Liver (tissue), 9 donors: ENCODE results near the gene TDRD9. TPM values are rescaled to one million over a fixed set of nuclear protein-coding genes. Genes with fewer than 3 reads are reported as not detected.

Source experiments
- DNase-seq: peaks from one replicate; pipeline ENCODE4 v3.0.0-alpha.2; 2017; ENCODE audit warnings: low spot score
- H3K27ac ChIP-seq, 2 donors: one replicate each; pipeline ENCODE4 v1.7.0; 2013; ENCODE audit warnings: inconsistent platforms in 2 of 2, low read length in 2 of 2, control low read depth in 1 of 2, low read depth in 1 of 2, mild to moderate bottlenecking in 1 of 2
- H3K27me3 ChIP-seq, 4 donors: one replicate each; pipeline versions ENCODE4 v1.6.1 to v1.7.0; 2013; ENCODE audit warnings: low read length in 3 of 4, inconsistent platforms in 1 of 4, mild to moderate bottlenecking in 1 of 4, moderate library complexity in 1 of 4; ENCODE audit not compliant: control insufficient read depth in 4 of 4, insufficient read depth in 4 of 4
- H3K36me3 ChIP-seq, 4 donors: one replicate each; pipeline versions ENCODE4 v1.6.1 to v1.7.0; 2013; ENCODE audit warnings: low read length in 3 of 4, mild to moderate bottlenecking in 3 of 4, low read depth in 1 of 4, moderate library complexity in 1 of 4; ENCODE audit not compliant: control insufficient read depth in 4 of 4, insufficient read depth in 3 of 4
- H3K4me1 ChIP-seq, 4 donors: one replicate each; pipeline versions ENCODE4 v1.6.1 to v1.7.0; 2013; ENCODE audit warnings: low read length in 3 of 4, mild to moderate bottlenecking in 3 of 4, moderate library complexity in 1 of 4; ENCODE audit not compliant: control insufficient read depth in 4 of 4, insufficient read depth in 4 of 4
- H3K4me3 ChIP-seq, 3 donors: one replicate each; pipeline versions ENCODE4 v1.6.1 to v1.7.0; 2013; ENCODE audit warnings: low read length in 3 of 3, control low read depth in 1 of 3, low read depth in 1 of 3, mild to moderate bottlenecking in 1 of 3
- H3K9ac ChIP-seq, 2 donors: one replicate each; pipeline ENCODE4 v1.7.0; 2013; ENCODE audit warnings: low read length in 2 of 2, mild to moderate bottlenecking in 2 of 2, moderate library complexity in 2 of 2, control low read depth in 1 of 2, low read depth in 1 of 2
- H3K9me3 ChIP-seq, 4 donors: one replicate each; pipeline versions ENCODE4 v1.6.1 to v1.7.0; 2013; ENCODE audit warnings: low read length in 3 of 4; ENCODE audit not compliant: control insufficient read depth in 4 of 4
- FOXA1 ChIP-seq: IDR thresholded peaks from 2 replicates; pipeline ENCODE4 v1.6.1; 2016; ENCODE audit warnings: antibody characterized with exemption
- FOXA2 ChIP-seq: IDR thresholded peaks from 2 replicates; pipeline ENCODE4 v1.6.1; 2016; ENCODE audit warnings: antibody characterized with exemption
- GABPA ChIP-seq, 2 donors: IDR thresholded peaks in 1 of 2; conservative IDR thresholded peaks in 1 of 2; 2 replicates each; pipeline ENCODE4 v1.6.1; 2016; ENCODE audit warnings: antibody characterized with exemption in 2 of 2, mild to moderate bottlenecking in 1 of 2, moderate library complexity in 1 of 2
- HNF4G ChIP-seq: IDR thresholded peaks from 2 replicates; pipeline ENCODE4 v1.6.1; 2016; ENCODE audit warnings: antibody characterized with exemption
- NR2F2 ChIP-seq: IDR thresholded peaks from 2 replicates; pipeline ENCODE4 v1.6.1; 2016; ENCODE audit warnings: antibody characterized with exemption
- RAD21 ChIP-seq, 2 donors: IDR thresholded peaks; 2 replicates each; pipeline ENCODE4 v1.6.1; 2016; ENCODE audit warnings: antibody characterized with exemption in 2 of 2, mild to moderate bottlenecking in 2 of 2
- RXRA ChIP-seq, 2 donors: IDR thresholded peaks; 2 replicates each; pipeline ENCODE4 v1.6.1; 2017 to 2018; ENCODE audit warnings: antibody characterized with exemption in 2 of 2, mild to moderate bottlenecking in 1 of 2
- SP1 ChIP-seq: IDR thresholded peaks from 2 replicates; pipeline ENCODE4 v1.6.1; 2018; ENCODE audit warnings: antibody characterized with exemption, mild to moderate bottlenecking
- TAF1 ChIP-seq: conservative IDR thresholded peaks from 2 replicates; pipeline ENCODE4 v1.6.1; 2016; ENCODE audit warnings: antibody characterized with exemption, mild to moderate bottlenecking
- WGBS: extraction: QIAGEN DNeasy Blood & Tissue Kit; methylation state at CpG from one replicate; pipeline ENCODE4 v1.1.7; 2013; 5-methylcytosine and 5-hydroxymethylcytosine counted together
- polyA plus RNA-seq, 2 donors: library from polyadenylated mRNA; stranded (reverse) in 1 of 2; unstranded in 1 of 2; fragments of 200-250 nt in 1 of 2; fragments of >200 nt in 1 of 2; fragmentation: Nextera tagmentation in 1 of 2; extraction: Ambion mirVana in 1 of 2; gene quantifications; one replicate each; pipeline versions ENCODE4 v1.2.1 to v1.2.3, GENCODE V29; 2013 to 2015
- total RNA-seq, 2 donors: library from RNA; depleted of rRNA; stranded (reverse); fragments of >200 nt; gene quantifications; one replicate each; pipeline ENCODE4 v1.2.3, GENCODE V29; 2014
- TF ChIP-seq, protein P1 (sequence below): fragments of 150-350 bp; IDR thresholded peaks from 2 replicates; pipeline ENCODE4 v1.5.1; 2017; ENCODE audit warnings: improper control_type of control experiment, low read depth, low read length; ENCODE audit not compliant: missing input control
- TF ChIP-seq, protein P2 (sequence below): IDR thresholded peaks from 2 replicates; pipeline ENCODE4 v1.6.1; 2016; ENCODE audit warnings: antibody characterized with exemption
- TF ChIP-seq, protein P3 (sequence below): IDR thresholded peaks from 2 replicates; pipeline ENCODE4 v1.6.1; 2016; ENCODE audit warnings: antibody characterized with exemption, mild to moderate bottlenecking
- TF ChIP-seq, protein P4 (sequence below): IDR thresholded peaks from 2 replicates; pipeline ENCODE4 v1.6.1; 2016; ENCODE audit warnings: antibody characterized with exemption
- TF ChIP-seq, protein P5 (sequence below): IDR thresholded peaks from 2 replicates; pipeline ENCODE4 v1.6.1; 2016; ENCODE audit warnings: antibody characterized with exemption
- donor health status: healthy.
- donor health status: healthy.
- donor health status: healthy.
- donor health status: healthy.
- donor health status: healthy.

The TDRD9 gene
- total and polyA plus RNA-seq, 4 donors: 0.12 to 1.0 (median 0.46) TPM

DNA sequence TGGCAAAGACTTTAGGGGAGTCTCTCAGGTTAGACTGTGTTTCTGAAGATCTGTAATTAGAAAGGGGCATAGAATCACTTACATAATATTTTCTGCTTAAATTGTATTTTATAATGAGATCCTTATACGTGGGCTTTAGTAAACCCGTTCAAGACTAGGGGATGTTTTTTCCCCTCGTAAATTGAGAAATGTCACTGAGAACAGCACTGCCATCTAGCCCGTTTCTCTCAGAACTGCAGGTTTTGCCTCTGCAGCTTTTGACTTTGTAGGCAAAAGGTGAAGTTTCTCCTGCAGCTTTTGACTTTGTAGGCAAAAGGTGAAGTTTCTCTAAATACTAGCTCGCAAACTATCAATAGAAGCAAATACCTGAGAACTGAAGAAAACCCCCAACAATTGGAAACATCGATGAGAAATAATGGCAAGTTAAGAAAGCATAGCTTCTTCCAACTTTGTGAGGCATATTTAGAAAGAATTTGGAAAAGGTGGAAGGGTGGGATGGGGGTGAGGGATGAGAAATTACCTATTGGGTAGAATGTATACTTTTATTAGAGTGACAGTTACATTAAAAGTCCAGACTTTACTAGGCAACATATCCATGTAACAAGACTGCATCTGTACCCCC lies 147.4 kb downstream of the TDRD9 start:
- DNase-seq: no peak
- Histone ChIP-seq H3K9ac (no peak overlapping the region), H3K27ac (no peak overlapping the region), H3K27me3 (no peaks in the 10 kb centered on the region), H3K4me3 (no peak overlapping the region), H3K4me1 (no peaks in the 10 kb centered on the region), H3K9me3 (peaks cover 0 to 5% (median 2%) of the 10 kb centered on the region in 4 donors), H3K36me3 (no peaks in the 10 kb centered on the region)
- 19% methylated on average over 6 of the region's 6 CpGs for WGBS
- TF ChIP-seq RAD21 (IDR thresholded peaks at IDR 0.05): peak; percentile 42 to 65
- TF ChIP-seq TAF1: no peak
- TF ChIP-seq RXRA (IDR thresholded peaks at IDR 0.05): peak in 1 of 2 donors; percentile 15
- TF ChIP-seq, protein P1, sequence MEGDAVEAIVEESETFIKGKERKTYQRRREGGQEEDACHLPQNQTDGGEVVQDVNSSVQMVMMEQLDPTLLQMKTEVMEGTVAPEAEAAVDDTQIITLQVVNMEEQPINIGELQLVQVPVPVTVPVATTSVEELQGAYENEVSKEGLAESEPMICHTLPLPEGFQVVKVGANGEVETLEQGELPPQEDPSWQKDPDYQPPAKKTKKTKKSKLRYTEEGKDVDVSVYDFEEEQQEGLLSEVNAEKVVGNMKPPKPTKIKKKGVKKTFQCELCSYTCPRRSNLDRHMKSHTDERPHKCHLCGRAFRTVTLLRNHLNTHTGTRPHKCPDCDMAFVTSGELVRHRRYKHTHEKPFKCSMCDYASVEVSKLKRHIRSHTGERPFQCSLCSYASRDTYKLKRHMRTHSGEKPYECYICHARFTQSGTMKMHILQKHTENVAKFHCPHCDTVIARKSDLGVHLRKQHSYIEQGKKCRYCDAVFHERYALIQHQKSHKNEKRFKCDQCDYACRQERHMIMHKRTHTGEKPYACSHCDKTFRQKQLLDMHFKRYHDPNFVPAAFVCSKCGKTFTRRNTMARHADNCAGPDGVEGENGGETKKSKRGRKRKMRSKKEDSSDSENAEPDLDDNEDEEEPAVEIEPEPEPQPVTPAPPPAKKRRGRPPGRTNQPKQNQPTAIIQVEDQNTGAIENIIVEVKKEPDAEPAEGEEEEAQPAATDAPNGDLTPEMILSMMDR: peak; percentile 33
- TF ChIP-seq, protein P2, sequence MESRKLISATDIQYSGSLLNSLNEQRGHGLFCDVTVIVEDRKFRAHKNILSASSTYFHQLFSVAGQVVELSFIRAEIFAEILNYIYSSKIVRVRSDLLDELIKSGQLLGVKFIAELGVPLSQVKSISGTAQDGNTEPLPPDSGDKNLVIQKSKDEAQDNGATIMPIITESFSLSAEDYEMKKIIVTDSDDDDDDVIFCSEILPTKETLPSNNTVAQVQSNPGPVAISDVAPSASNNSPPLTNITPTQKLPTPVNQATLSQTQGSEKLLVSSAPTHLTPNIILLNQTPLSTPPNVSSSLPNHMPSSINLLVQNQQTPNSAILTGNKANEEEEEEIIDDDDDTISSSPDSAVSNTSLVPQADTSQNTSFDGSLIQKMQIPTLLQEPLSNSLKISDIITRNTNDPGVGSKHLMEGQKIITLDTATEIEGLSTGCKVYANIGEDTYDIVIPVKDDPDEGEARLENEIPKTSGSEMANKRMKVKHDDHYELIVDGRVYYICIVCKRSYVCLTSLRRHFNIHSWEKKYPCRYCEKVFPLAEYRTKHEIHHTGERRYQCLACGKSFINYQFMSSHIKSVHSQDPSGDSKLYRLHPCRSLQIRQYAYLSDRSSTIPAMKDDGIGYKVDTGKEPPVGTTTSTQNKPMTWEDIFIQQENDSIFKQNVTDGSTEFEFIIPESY: no peak
- TF ChIP-seq, protein P3, sequence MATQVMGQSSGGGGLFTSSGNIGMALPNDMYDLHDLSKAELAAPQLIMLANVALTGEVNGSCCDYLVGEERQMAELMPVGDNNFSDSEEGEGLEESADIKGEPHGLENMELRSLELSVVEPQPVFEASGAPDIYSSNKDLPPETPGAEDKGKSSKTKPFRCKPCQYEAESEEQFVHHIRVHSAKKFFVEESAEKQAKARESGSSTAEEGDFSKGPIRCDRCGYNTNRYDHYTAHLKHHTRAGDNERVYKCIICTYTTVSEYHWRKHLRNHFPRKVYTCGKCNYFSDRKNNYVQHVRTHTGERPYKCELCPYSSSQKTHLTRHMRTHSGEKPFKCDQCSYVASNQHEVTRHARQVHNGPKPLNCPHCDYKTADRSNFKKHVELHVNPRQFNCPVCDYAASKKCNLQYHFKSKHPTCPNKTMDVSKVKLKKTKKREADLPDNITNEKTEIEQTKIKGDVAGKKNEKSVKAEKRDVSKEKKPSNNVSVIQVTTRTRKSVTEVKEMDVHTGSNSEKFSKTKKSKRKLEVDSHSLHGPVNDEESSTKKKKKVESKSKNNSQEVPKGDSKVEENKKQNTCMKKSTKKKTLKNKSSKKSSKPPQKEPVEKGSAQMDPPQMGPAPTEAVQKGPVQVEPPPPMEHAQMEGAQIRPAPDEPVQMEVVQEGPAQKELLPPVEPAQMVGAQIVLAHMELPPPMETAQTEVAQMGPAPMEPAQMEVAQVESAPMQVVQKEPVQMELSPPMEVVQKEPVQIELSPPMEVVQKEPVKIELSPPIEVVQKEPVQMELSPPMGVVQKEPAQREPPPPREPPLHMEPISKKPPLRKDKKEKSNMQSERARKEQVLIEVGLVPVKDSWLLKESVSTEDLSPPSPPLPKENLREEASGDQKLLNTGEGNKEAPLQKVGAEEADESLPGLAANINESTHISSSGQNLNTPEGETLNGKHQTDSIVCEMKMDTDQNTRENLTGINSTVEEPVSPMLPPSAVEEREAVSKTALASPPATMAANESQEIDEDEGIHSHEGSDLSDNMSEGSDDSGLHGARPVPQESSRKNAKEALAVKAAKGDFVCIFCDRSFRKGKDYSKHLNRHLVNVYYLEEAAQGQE: no peak

DNA sequence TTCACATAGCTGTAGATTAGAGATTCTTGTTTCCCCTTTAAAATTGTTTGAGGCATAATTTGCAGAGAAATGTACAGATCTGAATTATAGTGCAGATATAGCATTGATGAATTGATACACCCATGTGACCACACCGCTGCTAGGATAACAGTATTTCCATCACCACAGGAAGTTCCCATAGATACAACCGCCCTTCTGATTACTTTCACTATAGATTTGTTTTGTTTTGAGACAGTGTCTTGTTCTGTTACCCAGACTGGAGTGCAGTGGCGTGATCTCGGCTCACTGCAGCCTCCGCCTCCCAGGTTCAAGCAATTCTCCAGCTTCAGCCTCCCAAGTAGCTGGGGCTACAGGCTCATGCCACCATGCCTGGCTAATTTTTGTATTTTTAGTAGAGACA lies 148.5 kb downstream of the TDRD9 start:
- no peaks in the 10 kb centered on the region for H3K36me3 ChIP-seq
- TF ChIP-seq GABPA (IDR thresholded peaks at IDR 0.05 in 1 of 2, conservative IDR thresholded peaks at IDR 0.05 in 1 of 2): no peak
- TF ChIP-seq SP1: no peak
- no peak for TF ChIP-seq TAF1
- TF ChIP-seq HNF4G: no peak
- no peak for TF ChIP-seq FOXA1
- TF ChIP-seq, protein P4, sequence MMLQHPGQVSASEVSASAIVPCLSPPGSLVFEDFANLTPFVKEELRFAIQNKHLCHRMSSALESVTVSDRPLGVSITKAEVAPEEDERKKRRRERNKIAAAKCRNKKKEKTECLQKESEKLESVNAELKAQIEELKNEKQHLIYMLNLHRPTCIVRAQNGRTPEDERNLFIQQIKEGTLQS: no peak
- no peak for TF ChIP-seq NR2F2
- TF ChIP-seq, protein P2: no peak
- TF ChIP-seq FOXA2: no peak
- no peak for TF ChIP-seq RAD21 (IDR thresholded peaks at IDR 0.05)
- no peak for TF ChIP-seq RXRA (IDR thresholded peaks at IDR 0.05)
- TF ChIP-seq, protein P5, sequence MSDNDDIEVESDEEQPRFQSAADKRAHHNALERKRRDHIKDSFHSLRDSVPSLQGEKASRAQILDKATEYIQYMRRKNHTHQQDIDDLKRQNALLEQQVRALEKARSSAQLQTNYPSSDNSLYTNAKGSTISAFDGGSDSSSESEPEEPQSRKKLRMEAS: no peak
- H3K9me3 ChIP-seq: peaks cover 0 to 5% (median 2%) of the 10 kb centered on the region in 4 donors
- 70% methylated on average over 5 of the region's 5 CpGs for WGBS
- H3K27ac ChIP-seq: no peak overlapping the region
- DNase-seq: no peak
- H3K9ac ChIP-seq: no peak overlapping the region
- no peaks in the 10 kb centered on the region for H3K4me1 ChIP-seq
- no peak overlapping the region for H3K4me3 ChIP-seq
- H3K27me3 ChIP-seq: no peaks in the 10 kb centered on the region
